ENCODE measurements around the gene ZSCAN5B. TPM values are rescaled to one million over a fixed set of nuclear protein-coding genes. Genes with fewer than 3 reads are reported as not detected.
A peak's percentile ranks its signal among the peaks of the same experiment; 100 is the strongest.
"Not testable (repeated sequence)": the region's sequence is repeated elsewhere in the genome, so short reads cannot be mapped to it uniquely, and the experiment has no call there.

The ZSCAN5B gene
- total and polyA plus RNA-seq, 9 of the 15 experiments (the other 6 are each of a cell fraction or from before 2014, with no cell fraction given) = 0.03 to 0.07 TPM; not detected in 7

GRCh38 chr19:56221442-56221841 is 23.9 kb upstream of the ZSCAN5B start:
- H3K4me2 ChIP-seq (ENCODE audit: insufficient read depth, low read length); H2AFZ ChIP-seq (ENCODE audit: low read depth, low read length); H3K9me3 ChIP-seq (replicated peaks; ENCODE audit: control insufficient read depth, insufficient read depth, low read depth, low read length); POLR2A ChIA-PET; H3K4me1 ChIP-seq (replicated peaks in 1 of 2; ENCODE audit: control insufficient read depth in 2 of 2, insufficient read depth in 2 of 2, low read length in 2 of 2); H4K20me1 ChIP-seq (replicated peaks; ENCODE audit: control insufficient read depth, insufficient read depth, low read length); H3K9me1 ChIP-seq (ENCODE audit: control insufficient read depth, insufficient read depth, low read length); H3K36me3 ChIP-seq (ENCODE audit: control insufficient read depth, insufficient read depth, low read length); CTCF ChIA-PET (ENCODE audit: low intra/inter-chr PET ratio); intact Hi-C loops (cut with micrococcal nuclease); BruUV-seq (replicated peaks); H3K4me3 ChIP-seq; H3K27ac ChIP-seq (ENCODE audit: extremely low read depth, low read depth, low read length); in situ Hi-C loops (cut with MboI); H3K79me2 ChIP-seq (ENCODE audit: control insufficient read depth, insufficient read depth, low read length); H3K9ac ChIP-seq (ENCODE audit: insufficient read depth in 1 of 2, low read depth in 2 of 2, low read length in 2 of 2); TF ChIP-seq ATF3 (CRISPR knock-in tag; conservative IDR thresholded peaks at IDR 0.05); CEBPG (CRISPR knock-in tag; IDR thresholded peaks at IDR 0.05): not testable (repeated sequence)
- H3K27me3 ChIP-seq (ENCODE audit: control insufficient read depth in 2 of 2, insufficient read depth in 2 of 2, low read length in 2 of 2) = peaks cover 0 to 16% of the 10 kb centered on the region in 2 experiments; a peak in 2 of 5 replicates
- FAIRE-seq (peak; percentile 89), ATAC-seq (peak; percentile 84), DNase-seq (ENCODE audit: extremely low read depth in 1 of 4, low spot score in 3 of 4) (peak in 3 of 4 experiments; percentile 17 to 41 (median 22))
- 33% methylated on average over 9 of the region's 9 CpGs for WGBS (ENCODE audit: insufficient coverage, low coverage, missing lambda C conversion rate)
- TF ChIP-seq ZNF24 (IDR thresholded peaks at IDR 0.05) (peak; percentile 54; the same call in 1 of the 2 replicates), ATF3 (IDR thresholded peaks at IDR 0.05) (peak; percentile 33), MEIS2 (IDR thresholded peaks at IDR 0.05; ENCODE audit: partially characterized antibody) (peak; percentile 32), RAD21 (CRISPR knock-in tag; conservative IDR thresholded peaks at IDR 0.05 in 1 of 2, IDR thresholded peaks at IDR 0.05 in 1 of 2) (peak in 1 of 2 experiments; percentile 36; a peak in 2 of 4 replicates), CTCF (IDR thresholded peaks at IDR 0.05 in 2 of 3, conservative IDR thresholded peaks at IDR 0.05 in 1 of 3; ENCODE audit: insufficient read depth in 2 of 3, low read depth in 1 of 3, low read length in 3 of 3) (peak; percentile 44 to 52 (median 49)), CEBPG (tag; conservative IDR thresholded peaks at IDR 0.05 in 1 of 2, IDR thresholded peaks at IDR 0.05 in 1 of 2) (peak; percentile 59 to 79; a peak in 3 of 4 replicates), IRF9 (tag; IDR thresholded peaks at IDR 0.05) (0 out of 2 replicates have a peak, but pooled peaks have one; percentile 17), CEBPB (tag; IDR thresholded peaks at IDR 0.05) (peak; percentile 87)
